HCT116 (cell line): Measurements from ENCODE around the gene ACTL10. TPM values are rescaled to one million over a fixed set of nuclear protein-coding genes. Genes with fewer than 3 reads are reported as not detected.

Experiments used
- ATAC-seq: fragments of 200-7000 bp; cut with Tn5 transposase; 2 replicates; pipeline ENCODE4 v1.9.1; 2020; ENCODE audit warnings: mild to moderate bottlenecking, moderate library complexity
- BruUV-seq: library from RNA; stranded (reverse); fragments of 400-500 nt; replicated peaks from 2 replicates; lab custom pipeline; 2021; lab: Mats Ljungman, UMichigan
- CTCF ChIA-PET: fragments of 300-600 bp; sonication (Branson Sonifier 250); formaldehyde crosslinking; loops from one replicate; lab custom pipeline; 2021; ENCODE audit warnings: antibody characterized with exemption; lab: Charles Lee
- POLR2A ChIA-PET: fragments of 300-600, 350-600 bp; sonication (Branson Sonifier 250); formaldehyde crosslinking; loops from one replicate; lab custom pipeline; 2021; ENCODE audit warnings: antibody characterized with exemption; lab: Charles Lee
- RAD21 ChIA-PET, 2 experiments: fragments of 300-600 bp; sonication (Branson Sonifier 250); formaldehyde crosslinking; loops; one replicate each; lab custom pipeline; 2023; ENCODE audit warnings: low total read pairs in 2 of 2; ENCODE audit not compliant: uncharacterized antibody in 2 of 2, unreplicated experiment in 2 of 2, low non-redundant PET in 1 of 2; lab: Charles Lee
- DNase-seq: peaks from one replicate; pipeline ENCODE4 v3.0.0-alpha.2; 2010; ENCODE audit warnings: low read depth, low spot score
- H2AFZ ChIP-seq: fragments of 200-600 bp; shearing (Covaris generic), sonication (generic); 2 replicates; pipeline ENCODE4 v1.6.1; 2017; ENCODE audit warnings: low read depth, mixed run types, mixed read lengths, antibody characterized with exemption, low read length; ENCODE audit not compliant: poor library complexity, severe bottlenecking
- H3K27ac ChIP-seq: 2 replicates; pipeline ENCODE4 v1.5.1; 2012; ENCODE audit warnings: low read depth, low read length
- H3K27me3 ChIP-seq: fragments of 200-600 bp; sonication (generic); 2 replicates; pipeline ENCODE4 v1.6.1; 2016; ENCODE audit warnings: mixed run types, low read length, mixed read lengths; ENCODE audit not compliant: insufficient read depth
- H3K36me3 ChIP-seq, 2 experiments: fragments of 200-500 bp in 1 of 2; fragments of 200-600 bp in 1 of 2; sonication (Bioruptor generic) in 1 of 2; sonication (generic) in 1 of 2; 2 replicates each; pipeline versions ENCODE4 v1.5.1 to v1.6.1; 2014 to 2016; ENCODE audit warnings: low read length in 2 of 2, inconsistent platforms in 1 of 2, mixed read lengths in 1 of 2, mixed run types in 1 of 2; ENCODE audit not compliant: insufficient read depth in 2 of 2, control insufficient read depth in 1 of 2
- H3K4me1 ChIP-seq, 2 experiments: fragments of 200-600 bp in 1 of 2; sonication (generic) in 1 of 2; 2 replicates each; pipeline versions ENCODE4 v1.5.1 to v1.6.1; 2012 to 2017; ENCODE audit warnings: low read length in 2 of 2, inconsistent platforms in 1 of 2, mild to moderate bottlenecking in 1 of 2, mixed read lengths in 1 of 2, mixed run types in 1 of 2, moderate library complexity in 1 of 2; ENCODE audit not compliant: insufficient read depth in 2 of 2, control insufficient read depth in 1 of 2
- H3K4me2 ChIP-seq: fragments of 200-600 bp; sonication (generic); 2 replicates; pipeline ENCODE4 v1.6.1; 2017; ENCODE audit warnings: mixed run types, low read length, mixed read lengths
- H3K4me3 ChIP-seq, 2 experiments: fragments of 200-600 bp in 1 of 2; sonication (generic) in 1 of 2; replicated peaks in 1 of 2; 2 replicates each; pipeline ENCODE4 v1.5.1; 2011 to 2016; ENCODE audit warnings: low read length in 2 of 2, control low read depth in 1 of 2, low read depth in 1 of 2, mild to moderate bottlenecking in 1 of 2, mixed read lengths in 1 of 2, mixed run types in 1 of 2
- H3K79me2 ChIP-seq: fragments of 200-600 bp; sonication (generic); 2 replicates; pipeline ENCODE4 v1.6.1; 2017; ENCODE audit warnings: mild to moderate bottlenecking, mixed run types, low read length, moderate library complexity, mixed read lengths; ENCODE audit not compliant: insufficient read depth
- H3K9ac ChIP-seq: fragments of 200-600 bp; sonication (generic); 2 replicates; pipeline ENCODE4 v1.6.1; 2016; ENCODE audit warnings: low read length, mixed read lengths
- H3K9me2 ChIP-seq: fragments of 200-600 bp; sonication (generic), shearing (Covaris generic); 2 replicates; pipeline ENCODE4 v1.6.1; 2017; ENCODE audit warnings: mixed run types, mild to moderate bottlenecking, moderate library complexity; ENCODE audit not compliant: insufficient read depth
- H3K9me3 ChIP-seq, 2 experiments: fragments of 200-500 bp in 1 of 2; fragments of 200-600 bp in 1 of 2; sonication (Bioruptor generic) in 1 of 2; sonication (generic) in 1 of 2; 2 replicates each; pipeline ENCODE4 v1.6.1; 2014 to 2017; ENCODE audit warnings: low read length in 2 of 2, mixed read lengths in 2 of 2, inconsistent platforms in 1 of 2, low read depth in 1 of 2, mild to moderate bottlenecking in 1 of 2, mixed run types in 1 of 2, moderate library complexity in 1 of 2; ENCODE audit not compliant: control insufficient read depth in 1 of 2, insufficient read depth in 1 of 2
- H4K20me1 ChIP-seq: fragments of 200-600 bp; sonication (generic), shearing (Covaris generic); 2 replicates; pipeline ENCODE4 v1.6.1; 2017; ENCODE audit warnings: mixed run types, mild to moderate bottlenecking, moderate library complexity; ENCODE audit not compliant: insufficient read depth
- CBX3 ChIP-seq: IDR thresholded peaks from 2 replicates; pipeline ENCODE4 v1.6.1; 2012; ENCODE audit warnings: low read depth
- CEBPB ChIP-seq: IDR thresholded peaks from 2 replicates; pipeline ENCODE4 v1.6.1; 2012; ENCODE audit warnings: low read depth
- CTCF ChIP-seq, 3 experiments: fragments of 200-600 bp in 1 of 3; sonication (generic) in 1 of 3; IDR thresholded peaks in 2 of 3; conservative IDR thresholded peaks in 1 of 3; 2 replicates each; pipeline ENCODE4 v1.5.1; 2012 to 2017; ENCODE audit warnings: low read depth in 2 of 3, low read length in 2 of 3, antibody characterized with exemption in 1 of 3, borderline replicate concordance in 1 of 3, control low read depth in 1 of 3, mild to moderate bottlenecking in 1 of 3, mixed read lengths in 1 of 3, mixed run types in 1 of 3, moderate library complexity in 1 of 3; ENCODE audit not compliant: insufficient read depth in 1 of 3
- EGR1 ChIP-seq: IDR thresholded peaks from 2 replicates; pipeline ENCODE4 v1.6.1; 2012; ENCODE audit warnings: low read depth
- ELF1 ChIP-seq: IDR thresholded peaks from 2 replicates; pipeline ENCODE4 v1.6.1; 2012; ENCODE audit warnings: low read depth, borderline replicate concordance
- EZH2 ChIP-seq: fragments of 200-600 bp; sonication (generic); IDR thresholded peaks from 2 replicates; pipeline ENCODE4 v1.6.1; 2017; ENCODE audit warnings: antibody characterized with exemption, mixed run types
- FOSL1 ChIP-seq: IDR thresholded peaks from 2 replicates; pipeline ENCODE4 v1.6.1; 2012; ENCODE audit warnings: low read depth
- JUND ChIP-seq: IDR thresholded peaks from 2 replicates; pipeline ENCODE4 v1.6.1; 2012
- POLR2A ChIP-seq: IDR thresholded peaks from 2 replicates; pipeline ENCODE4 v1.7.0; 2011; ENCODE audit warnings: borderline replicate concordance; ENCODE audit not compliant: insufficient read depth, insufficient read length; ENCODE audit errors: extremely low read depth
- POLR2AphosphoS5 ChIP-seq: IDR thresholded peaks from 2 replicates; pipeline ENCODE4 v1.6.1; 2011; ENCODE audit warnings: mild to moderate bottlenecking, low read depth, low read length, moderate library complexity
- RAD21 ChIP-seq: IDR thresholded peaks from 2 replicates; pipeline ENCODE4 v1.6.1; 2012; ENCODE audit warnings: low read depth, mild to moderate bottlenecking
- REST ChIP-seq: IDR thresholded peaks from 2 replicates; pipeline ENCODE4 v1.6.1; 2012; ENCODE audit warnings: low read depth
- SIN3A ChIP-seq: IDR thresholded peaks from 2 replicates; pipeline ENCODE4 v1.6.1; 2012; ENCODE audit warnings: low read depth
- SP1 ChIP-seq: IDR thresholded peaks from 2 replicates; pipeline ENCODE4 v1.6.1; 2012; ENCODE audit warnings: low read depth
- TCF7L2 ChIP-seq: IDR thresholded peaks from 2 replicates; pipeline ENCODE4 v1.7.0; 2011; ENCODE audit warnings: borderline replicate concordance, inconsistent platforms; ENCODE audit not compliant: insufficient read depth, insufficient read length; ENCODE audit errors: extremely low read depth
- YY1 ChIP-seq: IDR thresholded peaks from 2 replicates; pipeline ENCODE4 v1.6.1; 2011; ENCODE audit warnings: low read length, low read depth, moderate library complexity, mild to moderate bottlenecking; ENCODE audit not compliant: insufficient replicate concordance; ENCODE audit errors: extremely low read depth
- ZBTB33 ChIP-seq: IDR thresholded peaks from 2 replicates; pipeline ENCODE4 v1.6.1; 2011; ENCODE audit warnings: mild to moderate bottlenecking, low read length, moderate library complexity; ENCODE audit not compliant: insufficient replicate concordance; ENCODE audit errors: extremely low read depth
- ZFX ChIP-seq: fragments of 450-650 bp; IDR thresholded peaks from 2 replicates; pipeline ENCODE4 v1.6.1; 2017
- ZNF274 ChIP-seq: fragments of 200-500 bp; sonication (Bioruptor generic); IDR thresholded peaks from 2 replicates; pipeline ENCODE4 v1.6.1; 2014; ENCODE audit warnings: mild to moderate bottlenecking, low read depth, low read length, inconsistent platforms
- intact Hi-C: fragments of 100-400 bp; cut with micrococcal nuclease; formaldehyde crosslinking; loops from 2 replicates; pipeline ENCODE4 v1.10.0; 2022
- total RNA-seq: library from RNA; stranded (reverse); gene quantifications from one replicate; pipeline ENCODE4 v1.2.1, GENCODE V29; 2021; ENCODE audit not compliant: unreplicated experiment
- TF ChIP-seq, protein P1 (sequence below): IDR thresholded peaks from 2 replicates; pipeline ENCODE4 v1.6.1; 2012

The ACTL10 gene
- total RNA-seq, 1 experiment from 2014 or later: 0.22 TPM

GRCh38 chr20:33640287-33640686, 26.5 kb upstream of the ACTL10 start:
- TF ChIP-seq ZNF274 (no peak), POLR2AphosphoS5 (no peak), EGR1 (no peak), CBX3 (no peak), EZH2 (no peak), YY1 (no peak), CTCF (IDR thresholded peaks at IDR 0.05 in 2 of 3, conservative IDR thresholded peaks at IDR 0.05 in 1 of 3; ENCODE audit: borderline replicate concordance in 1 of 3, insufficient read depth in 1 of 3, low read depth in 2 of 3, low read length in 2 of 3) (no peak), POLR2A (no peak), JUND (no peak), RAD21 (no peak), ZBTB33 (no peak), FOSL1 (no peak), ZFX (no peak), SIN3A (no peak), SP1 (no peak), TCF7L2 (no peak), ELF1 (no peak), CEBPB (no peak), REST (no peak)
- TF ChIP-seq, protein P1, sequence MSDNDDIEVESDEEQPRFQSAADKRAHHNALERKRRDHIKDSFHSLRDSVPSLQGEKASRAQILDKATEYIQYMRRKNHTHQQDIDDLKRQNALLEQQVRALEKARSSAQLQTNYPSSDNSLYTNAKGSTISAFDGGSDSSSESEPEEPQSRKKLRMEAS: no peak
- TF ChIP-seq, all 23 proteins: peak for 0
- CTCF ChIA-PET: no interaction called here
- Histone ChIP-seq H3K27me3 (no peaks in the 10 kb centered on the region), H3K4me1 (no peaks in the 10 kb centered on the region), H3K36me3 (peaks cover 0 to 4% of the 10 kb centered on the region in 2 experiments; a peak in 2 of 4 replicates), H4K20me1 (no peaks in the 10 kb centered on the region), H3K4me3 (no peak overlapping the region), H2AFZ (no peak overlapping the region), H3K79me2 (no peaks in the 10 kb centered on the region), H3K27ac (no peak overlapping the region), H3K4me2 (no peak overlapping the region), H3K9me2 (no peaks in the 10 kb centered on the region), H3K9ac (no peak overlapping the region), H3K9me3 (no peaks in the 10 kb centered on the region)
- no TSS peak for BruUV-seq
- RAD21 ChIA-PET: no interaction called here
- intact Hi-C loops: no loop called here
- no peak for ATAC-seq
- DNase-seq: no peak
- POLR2A ChIA-PET: no interaction called here
